IPS-20b (cell line): ENCODE data around the gene ZNF726.
"Not testable (repeated sequence)": the region's sequence is repeated elsewhere in the genome, so short reads cannot be mapped to it uniquely, and the experiment has no call there.

Experiments
- H3K27ac ChIP-seq: one replicate; pipeline ENCODE4 v1.5.1; 2013; ENCODE audit warnings: low read length
- H3K27me3 ChIP-seq: 2 replicates; pipeline ENCODE4 v1.6.1; 2013; ENCODE audit warnings: mild to moderate bottlenecking, low read length, inconsistent platforms; ENCODE audit not compliant: insufficient read depth
- H3K36me3 ChIP-seq: 2 replicates; pipeline ENCODE4 v1.6.1; 2013; ENCODE audit warnings: low read depth, mild to moderate bottlenecking, inconsistent platforms, low read length, moderate library complexity; ENCODE audit not compliant: insufficient read depth
- H3K4me1 ChIP-seq: 2 replicates; pipeline ENCODE4 v1.6.1; 2013; ENCODE audit warnings: mild to moderate bottlenecking, control low read depth, inconsistent platforms, low read length, moderate library complexity; ENCODE audit not compliant: insufficient read depth
- H3K4me3 ChIP-seq: 2 replicates; pipeline ENCODE4 v1.5.1; 2013; ENCODE audit warnings: mild to moderate bottlenecking, low read length, inconsistent platforms
- H3K9ac ChIP-seq: 2 replicates; pipeline ENCODE4 v1.6.1; 2013; ENCODE audit warnings: low read depth, mild to moderate bottlenecking, inconsistent platforms, low read length, moderate library complexity
- H3K9me3 ChIP-seq: 2 replicates; pipeline ENCODE4 v1.6.1; 2013; ENCODE audit warnings: mild to moderate bottlenecking, low read depth, low read length, inconsistent platforms; ENCODE audit not compliant: insufficient read depth

The ZNF726 gene

GRCh38 chr19:23949611-23950010, 34.9 kb downstream of the ZNF726 start:
- Histone ChIP-seq H3K27me3 (no peaks in the 10 kb centered on the region), H3K4me1 (no peaks in the 10 kb centered on the region), H3K9ac (no peak overlapping the region), H3K36me3 (no peaks in the 10 kb centered on the region), H3K27ac (no peak overlapping the region), H3K9me3 (peaks cover 72% of the 10 kb centered on the region), H3K4me3 (no peak overlapping the region)

DNA sequence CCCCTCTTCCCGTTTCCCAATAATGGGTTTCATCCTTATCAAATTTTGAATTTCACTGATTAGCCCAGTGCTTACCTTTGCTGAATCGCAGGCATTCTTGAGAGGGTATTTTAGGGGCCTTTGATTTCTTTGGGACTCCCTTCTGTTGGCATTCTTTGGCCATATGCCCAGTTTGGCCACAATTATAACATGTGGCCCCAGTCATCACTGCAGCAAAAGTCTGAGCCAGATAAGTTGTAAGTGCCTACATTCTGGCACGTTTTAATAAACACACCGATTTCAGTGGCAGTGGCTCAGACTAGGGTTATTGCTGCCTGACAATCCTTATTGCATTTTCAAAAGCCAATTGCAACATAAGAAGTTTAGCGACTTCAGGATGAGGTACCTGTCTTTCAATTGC, 41.4 kb downstream of the ZNF726 start:
- no peaks in the 10 kb centered on the region for H3K27me3 ChIP-seq
- H3K4me1 ChIP-seq, result no peaks in the 10 kb centered on the region
- H3K9me3 ChIP-seq, result peaks cover 91% of the 10 kb centered on the region

GRCh38 chr19:23957660-23958281, 43.1 kb downstream of the ZNF726 start:
- Histone ChIP-seq H3K9ac (no peak overlapping the region), H3K4me3 (no peak overlapping the region), H3K9me3 (peaks cover 96% of the 10 kb centered on the region), H3K4me1 (no peaks in the 10 kb centered on the region), H3K27ac (no peak overlapping the region), H3K36me3 (no peaks in the 10 kb centered on the region), H3K27me3 (no peaks in the 10 kb centered on the region)

More for the DNA sequence above, 41.4 kb downstream of the ZNF726 start:
- Histone ChIP-seq H3K36me3 (no peaks in the 10 kb centered on the region), H3K27ac (no peak overlapping the region), H3K9ac (no peak overlapping the region), H3K4me3 (no peak overlapping the region)

GRCh38 chr19:23963396-23963795, 48.7 kb downstream of the ZNF726 start:
- not testable (repeated sequence) for H3K27ac ChIP-seq

DNA sequence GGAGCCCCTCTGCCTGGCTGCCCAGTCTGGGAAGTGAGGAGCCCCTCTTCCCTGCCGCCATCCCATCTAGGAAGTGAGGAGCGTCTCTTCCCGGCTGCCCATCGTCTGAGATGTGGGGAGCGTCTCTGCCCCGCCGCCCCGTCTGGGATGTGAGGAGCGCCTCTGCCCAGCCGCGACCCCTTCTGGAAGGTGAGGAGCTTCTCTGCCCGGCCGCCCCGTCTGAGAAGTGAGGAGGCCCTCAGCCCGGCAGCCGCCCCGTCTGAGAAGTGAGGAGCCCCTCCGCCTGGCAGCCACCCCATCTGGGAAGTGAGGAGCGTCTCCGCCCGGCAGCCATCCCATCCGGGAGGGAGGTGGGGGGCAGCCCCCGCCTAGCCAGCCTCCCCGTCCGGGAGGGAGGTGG, 49.2 kb downstream of the ZNF726 start:
- H3K27ac ChIP-seq, H3K27me3 ChIP-seq, H3K9ac ChIP-seq, H3K4me3 ChIP-seq, H3K36me3 ChIP-seq, H3K4me1 ChIP-seq: not testable (repeated sequence)
- H3K9me3 ChIP-seq, result peaks cover 74% of the 10 kb centered on the region

More at GRCh38 chr19:23963396-23963795, 48.7 kb downstream of the ZNF726 start:
- H3K27me3 ChIP-seq, H3K4me3 ChIP-seq, H3K36me3 ChIP-seq, H3K4me1 ChIP-seq, H3K9ac ChIP-seq: not testable (repeated sequence)
- peaks cover 74% of the 10 kb centered on the region for H3K9me3 ChIP-seq

GRCh38 chr19:23964334-23964733, 49.6 kb downstream of the ZNF726 start:
- H3K27ac ChIP-seq, result not testable (repeated sequence)

GRCh38 chr19:23969630-23970029, 54.9 kb downstream of the ZNF726 start:
- Histone ChIP-seq H3K4me1 (no peaks in the 10 kb centered on the region), H3K9ac (no peak overlapping the region), H3K27ac (no peak overlapping the region), H3K27me3 (no peaks in the 10 kb centered on the region), H3K36me3 (no peaks in the 10 kb centered on the region), H3K4me3 (no peak overlapping the region), H3K9me3 (peaks cover 87% of the 10 kb centered on the region)

More at GRCh38 chr19:23964334-23964733, 49.6 kb downstream of the ZNF726 start:
- not testable (repeated sequence) for H3K4me3 ChIP-seq, H3K36me3 ChIP-seq, H3K27me3 ChIP-seq, H3K9ac ChIP-seq, H3K4me1 ChIP-seq
- H3K9me3 ChIP-seq, result peaks cover 74% of the 10 kb centered on the region

DNA sequence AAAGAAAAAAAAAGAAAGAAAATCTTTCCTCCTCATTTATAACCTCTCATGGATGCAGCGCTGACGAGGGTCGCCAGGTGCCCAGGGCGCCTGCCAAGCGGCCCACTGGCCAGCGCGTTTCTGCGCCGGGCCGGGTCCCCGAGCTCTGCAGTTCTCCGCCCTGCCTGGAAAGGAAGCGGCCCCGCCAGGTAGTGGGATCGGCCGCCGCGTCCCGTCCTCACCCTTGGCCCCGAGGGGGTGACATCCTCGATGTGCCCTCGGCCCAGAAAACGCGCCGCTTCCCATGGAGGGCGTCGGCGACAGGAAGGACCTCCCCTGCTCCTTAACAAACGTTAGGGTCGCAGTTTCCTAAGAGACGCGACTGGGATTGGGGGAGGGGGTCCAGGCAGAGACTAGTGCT, 56.9 kb downstream of the ZNF726 start:
- Histone ChIP-seq H3K27ac (no peak overlapping the region), H3K4me1 (no peaks in the 10 kb centered on the region), H3K36me3 (no peaks in the 10 kb centered on the region), H3K9me3 (peaks cover 88% of the 10 kb centered on the region), H3K4me3 (no peak overlapping the region), H3K27me3 (no peaks in the 10 kb centered on the region), H3K9ac (no peak overlapping the region)

DNA sequence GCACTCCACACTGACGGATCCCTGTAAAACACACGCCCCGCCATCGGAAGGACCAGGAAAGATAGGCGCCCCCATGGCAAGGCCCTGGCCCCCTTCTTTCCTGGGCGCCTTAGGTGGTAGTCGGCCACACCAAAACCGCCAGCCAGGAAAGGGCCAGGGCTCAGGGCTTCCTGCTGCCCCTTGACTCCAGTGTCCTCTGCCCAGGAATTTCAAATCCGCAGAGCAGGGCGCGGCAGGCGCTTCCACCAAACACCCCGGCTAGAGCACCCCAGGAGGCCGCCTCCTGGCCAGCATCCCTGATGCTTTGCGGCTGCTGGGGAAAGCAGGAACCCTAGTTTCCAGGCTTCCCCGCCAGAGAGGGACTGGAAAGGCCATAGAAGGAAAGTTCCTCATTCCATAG, 57.5 kb downstream of the ZNF726 start:
- peaks cover 88% of the 10 kb centered on the region for H3K9me3 ChIP-seq
- no peaks in the 10 kb centered on the region for H3K36me3 ChIP-seq
- no peak overlapping the region for H3K4me3 ChIP-seq
- no peak overlapping the region for H3K9ac ChIP-seq
- H3K27ac ChIP-seq, result no peak overlapping the region
- H3K4me1 ChIP-seq, result no peaks in the 10 kb centered on the region
- no peaks in the 10 kb centered on the region for H3K27me3 ChIP-seq

DNA sequence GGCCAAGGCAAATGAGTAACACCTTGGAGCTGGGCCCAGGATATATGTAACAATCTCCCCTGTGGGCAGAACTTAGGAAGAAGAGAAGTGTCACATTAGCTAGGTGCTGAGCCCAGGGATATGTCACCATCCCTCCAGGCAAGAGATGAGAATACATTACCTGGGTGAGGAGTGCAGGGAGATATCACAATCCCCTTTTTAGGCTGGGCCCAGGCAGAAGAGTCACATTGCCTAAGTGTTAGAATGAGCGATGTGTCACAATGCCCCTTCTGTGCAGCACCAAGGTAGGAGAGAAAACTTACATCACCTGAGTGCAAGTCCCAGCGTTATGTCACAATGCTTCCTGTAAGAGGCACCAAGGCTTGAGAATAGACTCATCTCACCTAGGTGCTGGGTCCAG, 60.3 kb downstream of the ZNF726 start:
- H3K27ac ChIP-seq, result no peak overlapping the region
- H3K9ac ChIP-seq, result no peak overlapping the region
- H3K36me3 ChIP-seq, result no peaks in the 10 kb centered on the region
- H3K4me1 ChIP-seq, result no peaks in the 10 kb centered on the region
- H3K27me3 ChIP-seq, result no peaks in the 10 kb centered on the region
- peaks cover 91% of the 10 kb centered on the region for H3K9me3 ChIP-seq
- no peak overlapping the region for H3K4me3 ChIP-seq

GRCh38 chr19:23976631-23977030, 61.9 kb downstream of the ZNF726 start:
- not testable (repeated sequence) for H3K9ac ChIP-seq, H3K4me1 ChIP-seq, H3K27ac ChIP-seq, H3K27me3 ChIP-seq, H3K36me3 ChIP-seq, H3K4me3 ChIP-seq
- peaks cover 91% of the 10 kb centered on the region for H3K9me3 ChIP-seq

DNA sequence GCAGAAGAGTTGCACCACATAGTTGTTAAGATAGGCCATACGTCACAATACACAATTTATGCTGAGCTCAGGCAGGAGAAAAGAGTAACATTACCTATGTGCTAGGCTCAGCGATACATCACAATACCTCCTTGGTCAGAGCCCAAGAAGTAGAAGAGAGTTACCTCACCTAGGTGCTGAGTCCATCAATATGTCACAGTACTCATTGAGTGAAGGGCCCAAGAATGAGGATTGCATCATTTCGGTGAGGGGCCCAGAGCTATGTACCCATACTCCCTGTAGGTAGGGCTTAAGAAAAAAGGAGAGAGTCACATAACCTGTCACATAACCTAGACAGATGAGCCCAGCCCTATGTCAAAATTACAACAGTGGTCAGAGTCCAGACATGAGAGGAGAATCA, 62.6 kb downstream of the ZNF726 start:
- not testable (repeated sequence) for H3K27me3 ChIP-seq, H3K36me3 ChIP-seq, H3K9ac ChIP-seq, H3K27ac ChIP-seq, H3K4me3 ChIP-seq, H3K4me1 ChIP-seq
- peaks cover 91% of the 10 kb centered on the region for H3K9me3 ChIP-seq
